ENCODE results near the gene DOC2B. TPM values are rescaled to one million over a fixed set of nuclear protein-coding genes. Genes with fewer than 3 reads are reported as not detected.
"Not testable (repeated sequence)": the region's sequence is repeated elsewhere in the genome, so short reads cannot be mapped to it uniquely, and the experiment has no call there.

The DOC2B gene
- total RNA-seq, 2 donors from 2014 or later: 1.4 to 2.6 TPM

GRCh38 chr17:226108-227077 is 44.9 kb upstream of the DOC2B start:
- Mint-ChIP-seq H3K4me1 (no peaks in the 10 kb centered on the region), H3K36me3 (ENCODE audit: low read depth) (no peaks in the 10 kb centered on the region), H3K9me3 (no peaks in the 10 kb centered on the region), H3K27me3 (ENCODE audit: insufficient read depth) (no peaks in the 10 kb centered on the region), H3K4me3 (no peak overlapping the region), H3K27ac (no peak overlapping the region)
- H3K36me3 ChIP-seq (ENCODE audit: control insufficient read depth, insufficient read depth, low read length): no peaks in the 10 kb centered on the region
- H3K4me3 ChIP-seq (ENCODE audit: low read length): no peak overlapping the region
- H3K9ac ChIP-seq (ENCODE audit: extremely low read depth, low read length, poor library complexity, severe bottlenecking): no peak overlapping the region
- no peak for TF ChIP-seq CTCF (conservative IDR thresholded peaks at IDR 0.05)
- no peak overlapping the region for H3K27ac ChIP-seq (ENCODE audit: low read depth, low read length)
- no peaks in the 10 kb centered on the region for H3K4me1 ChIP-seq (ENCODE audit: control insufficient read depth, insufficient read depth, low read length)
- WGBS, 2 experiments (ENCODE audit: insufficient coverage in 1 of 2, insufficient read length in 1 of 2): 85 to 92% methylated on average over 14 to 24 of the region's 24 CpGs
- H3K27me3 ChIP-seq (ENCODE audit: control insufficient read depth, insufficient read depth, low read length, poor library complexity, severe bottlenecking): no peaks in the 10 kb centered on the region
- DNase-seq: no peak
- H3K9me3 ChIP-seq (ENCODE audit: control insufficient read depth, low read length): no peaks in the 10 kb centered on the region

DNA sequence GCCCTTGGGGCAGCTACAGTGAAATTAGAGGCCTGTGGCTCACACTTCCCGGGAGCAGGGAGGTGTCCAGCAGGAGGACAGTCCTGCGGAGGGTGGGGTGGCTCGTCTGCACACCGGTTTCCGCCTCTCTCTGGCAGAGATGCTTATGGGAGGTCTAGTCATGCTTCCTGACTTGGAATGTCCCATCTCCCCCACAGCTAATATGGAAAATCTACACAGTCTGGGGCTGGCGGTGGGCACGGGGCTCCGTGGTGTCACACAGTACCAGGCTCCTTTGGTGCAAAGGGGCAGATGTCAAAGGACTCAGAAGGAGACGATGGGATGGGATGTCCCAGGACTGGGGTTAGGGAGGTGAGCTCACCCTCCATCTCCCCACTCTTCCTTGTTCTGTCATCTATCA is 44.1 kb upstream of the DOC2B start:
- WGBS, 2 experiments (ENCODE audit: insufficient coverage in 1 of 2, insufficient read length in 1 of 2): 86% methylated on average over 9 of the region's 9 CpGs; no CpG with 5 or more reads in 1 of the 2 experiments
- no peaks in the 10 kb centered on the region for H3K27me3 Mint-ChIP-seq (ENCODE audit: insufficient read depth)
- no peak for DNase-seq

DNA sequence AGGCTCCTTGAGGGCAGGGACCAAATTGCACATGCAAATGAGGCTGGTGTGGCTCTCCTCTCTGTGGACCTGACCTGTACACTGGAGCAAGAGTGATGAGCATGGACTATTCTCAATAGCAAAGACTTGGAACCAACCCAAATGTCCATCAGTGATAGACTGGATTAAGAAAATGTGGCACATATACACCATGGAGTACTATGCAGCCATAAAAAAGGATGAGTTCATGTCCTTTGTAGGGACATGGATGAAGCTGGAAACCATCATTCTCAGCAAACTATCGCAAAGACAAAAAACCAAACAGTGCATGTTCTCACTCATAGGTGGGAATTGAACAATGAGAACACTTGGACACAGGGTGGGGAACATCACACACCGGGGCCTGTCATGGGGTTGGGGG is 43.1 kb upstream of the DOC2B start:
- not testable (repeated sequence) for H3K27ac ChIP-seq (ENCODE audit: low read depth, low read length); H3K4me1 Mint-ChIP-seq; DNase-seq; H3K4me3 ChIP-seq (ENCODE audit: low read length); H3K27me3 Mint-ChIP-seq (ENCODE audit: insufficient read depth); H3K4me1 ChIP-seq (ENCODE audit: control insufficient read depth, insufficient read depth, low read length); H3K9ac ChIP-seq (ENCODE audit: extremely low read depth, low read length, poor library complexity, severe bottlenecking); H3K9me3 ChIP-seq (ENCODE audit: control insufficient read depth, low read length); H3K27me3 ChIP-seq (ENCODE audit: control insufficient read depth, insufficient read depth, low read length, poor library complexity, severe bottlenecking); H3K4me3 Mint-ChIP-seq; H3K27ac Mint-ChIP-seq; H3K36me3 ChIP-seq (ENCODE audit: control insufficient read depth, insufficient read depth, low read length); H3K9me3 Mint-ChIP-seq; H3K36me3 Mint-ChIP-seq (ENCODE audit: low read depth)
- 83 to 97% methylated on average over 1 to 2 of the region's 2 CpGs for WGBS, 2 experiments (ENCODE audit: insufficient coverage in 1 of 2, insufficient read length in 1 of 2)

More for the DNA sequence above, 44.1 kb upstream of the DOC2B start:
- H3K9ac ChIP-seq (ENCODE audit: extremely low read depth, low read length, poor library complexity, severe bottlenecking): no peak overlapping the region
- H3K36me3 ChIP-seq (ENCODE audit: control insufficient read depth, insufficient read depth, low read length): no peaks in the 10 kb centered on the region
- no peaks in the 10 kb centered on the region for H3K4me1 Mint-ChIP-seq
- H3K27me3 ChIP-seq (ENCODE audit: control insufficient read depth, insufficient read depth, low read length, poor library complexity, severe bottlenecking): no peaks in the 10 kb centered on the region
- TF ChIP-seq CTCF (conservative IDR thresholded peaks at IDR 0.05): no peak
- no peak overlapping the region for H3K4me3 Mint-ChIP-seq
- H3K4me3 ChIP-seq (ENCODE audit: low read length): no peak overlapping the region
- H3K9me3 Mint-ChIP-seq: no peaks in the 10 kb centered on the region
- no peaks in the 10 kb centered on the region for H3K9me3 ChIP-seq (ENCODE audit: control insufficient read depth, low read length)
- H3K4me1 ChIP-seq (ENCODE audit: control insufficient read depth, insufficient read depth, low read length): no peaks in the 10 kb centered on the region
- no peaks in the 10 kb centered on the region for H3K36me3 Mint-ChIP-seq (ENCODE audit: low read depth)
- no peak overlapping the region for H3K27ac ChIP-seq (ENCODE audit: low read depth, low read length)
- H3K27ac Mint-ChIP-seq: no peak overlapping the region

All from endodermal cell (in vitro differentiated cells).